Spleen (tissue), 7 donors: Measurements from ENCODE around the gene SLC9A3.

ENCODE experiments used
- CTCF ChIP-seq, 11 experiments: fragments of 200-600 bp in 7 of 11; fragments of 450-650 bp in 4 of 11; sonication (generic) in 4 of 11; IDR thresholded peaks in 8 of 11; conservative IDR thresholded peaks in 3 of 11; 1 replicate in 7 of 11; 2 replicates in 4 of 11; pipeline versions ENCODE4 v1.4.0 to v1.8.0; 2016 to 2021; ENCODE audit warnings: antibody characterized with exemption in 11 of 11, inconsistent platforms in 4 of 11, mild to moderate bottlenecking in 1 of 11
- POLR2A ChIP-seq, 3 donors: fragments of 450-650 bp; IDR thresholded peaks; one replicate each; pipeline ENCODE4 v1.5.1; 2017; ENCODE audit warnings: antibody characterized with exemption in 3 of 3, mild to moderate bottlenecking in 1 of 3
- POLR2AphosphoS5 ChIP-seq, 3 donors: sonication (generic); formaldehyde crosslinking; IDR thresholded peaks; one replicate each; pipeline ENCODE4 v1.5.1; 2017; ENCODE audit warnings: antibody characterized with exemption in 3 of 3
- donor health status: DM: no; HTN: no; CAD: no; lungs with moderate emphysema.
- donor health status: DM: no; HTN: no; CAD: no.
- donor health status: DM: no; HTN: no; CAD: no.

GRCh38 chr5:511476-511875, 12.8 kb downstream of the SLC9A3 start:
- no peak for TF ChIP-seq CTCF (IDR thresholded peaks at IDR 0.05 in 8 of 11, conservative IDR thresholded peaks at IDR 0.05 in 3 of 11)
- TF ChIP-seq POLR2A (IDR thresholded peaks at IDR 0.05) = no peak
- TF ChIP-seq POLR2AphosphoS5 (IDR thresholded peaks at IDR 0.05) = no peak
